Testis (tissue), 3 donors: Measurements from ENCODE around the gene ITGB5. TPM values are rescaled to one million over a fixed set of nuclear protein-coding genes. Genes with fewer than 3 reads are reported as not detected.
"Not testable (repeated sequence)": the region's sequence is repeated elsewhere in the genome, so short reads cannot be mapped to it uniquely, and the experiment has no call there.

ENCODE experiments used
- DNase-seq: peaks from one replicate; pipeline ENCODE4 v3.0.0-alpha.2; 2019
- H3K27ac ChIP-seq, 2 donors: fragments of 200-600 bp; sonication (generic); one replicate each; pipeline ENCODE4 v1.5.1; 2019
- H3K27me3 ChIP-seq: fragments of 200-600 bp; sonication (generic); one replicate; pipeline ENCODE4 v1.5.1; 2019
- H3K36me3 ChIP-seq: fragments of 200-600 bp; sonication (generic); one replicate; pipeline ENCODE4 v1.5.1; 2017; ENCODE audit warnings: low read depth; ENCODE audit errors: missing control alignments
- H3K4me1 ChIP-seq: fragments of 200-600 bp; sonication (generic); one replicate; pipeline ENCODE4 v1.5.1; 2019
- H3K4me3 ChIP-seq, 2 donors: fragments of 200-600 bp; sonication (generic); one replicate each; pipeline ENCODE4 v1.5.1; 2017 to 2019
- H3K9me3 ChIP-seq: fragments of 200-600 bp; sonication (generic); one replicate; pipeline ENCODE4 v1.5.1; 2017
- CTCF ChIP-seq, 3 experiments: fragments of 450-650 bp in 2 of 3; fragments of 200-600 bp in 1 of 3; sonication (generic) in 1 of 3; IDR thresholded peaks; one replicate each; pipeline ENCODE4 v1.5.1; 2016 to 2019; ENCODE audit warnings: antibody characterized with exemption in 3 of 3, mild to moderate bottlenecking in 2 of 3, moderate library complexity in 1 of 3
- POLR2A ChIP-seq: fragments of 450-650 bp; IDR thresholded peaks from one replicate; pipeline ENCODE4 v1.6.1; 2017; ENCODE audit warnings: antibody characterized with exemption, mild to moderate bottlenecking, moderate library complexity
- WGBS, 2 donors: methylation state at CpG; one replicate each; pipeline ENCODE4 v1.1.5; 2018; 5-methylcytosine and 5-hydroxymethylcytosine counted together
- intact Hi-C: fragments of 100-400 bp; cut with DNase I; formaldehyde crosslinking; loops from one replicate; pipeline ENCODE4 v1.15.1; 2023; ENCODE audit warnings: low total_unique reads
- polyA plus RNA-seq: library from polyadenylated mRNA; stranded (reverse); fragments of 350-450 nt; fragmentation: Illumina TruSeq; extraction: RNeasy Lipid Tissue Mini Kit (QIAGEN cat#74804); gene quantifications from one replicate; pipeline ENCODE4 v1.2.3, GENCODE V29; 2014; ENCODE audit warnings: low read depth, low replicate concordance; ENCODE audit not compliant: insufficient read depth
- total RNA-seq, 2 donors: library from RNA; depleted of rRNA; stranded (reverse); fragments of >200 nt; gene quantifications; one replicate each; pipeline ENCODE4 v1.2.3, GENCODE V29; 2016

Gene ITGB5
- total and polyA plus RNA-seq, 3 donors from 2014 or later = 46.0 to 101 (median 76.9) TPM

- no peaks in the 10 kb centered on the region for H3K36me3 ChIP-seq
- H3K27ac ChIP-seq = no peak overlapping the region
- DNase-seq = no peak
- WGBS, 2 donors = 81% methylated on average over 11 to 14 of the region's 14 CpGs
- TF ChIP-seq POLR2A (no peak), CTCF (IDR thresholded peaks at IDR 0.05) (no peak)
- H3K27me3 ChIP-seq = no peaks in the 10 kb centered on the region
- H3K4me3 ChIP-seq = no peak overlapping the region
- H3K9me3 ChIP-seq = no peaks in the 10 kb centered on the region
- intact Hi-C loops = loop anchor here (5.0 to 10.0 kb wide), 2 partner anchors 142 to 675 kb away; no protein-coding TSS in a partner anchor
- peaks cover 5% of the 10 kb centered on the region for H3K4me1 ChIP-seq
Observed at GRCh38 chr3:124759666-124760401, 127.3 kb downstream of the ITGB5 start.

- H3K4me1 ChIP-seq = peaks cover 5% of the 10 kb centered on the region
- H3K9me3 ChIP-seq = no peaks in the 10 kb centered on the region
- DNase-seq = no peak
- no peaks in the 10 kb centered on the region for H3K36me3 ChIP-seq
- intact Hi-C loops = no loop called here
- no peak overlapping the region for H3K4me3 ChIP-seq
- no peak overlapping the region for H3K27ac ChIP-seq
- no peaks in the 10 kb centered on the region for H3K27me3 ChIP-seq
- WGBS, 2 donors = 82 to 85% methylated on average over 5 of the region's 5 CpGs
- TF ChIP-seq POLR2A = no peak
- no peak for TF ChIP-seq CTCF (IDR thresholded peaks at IDR 0.05)
Observed at GRCh38 chr3:124758851-124759635, 128.1 kb downstream of the ITGB5 start.

- intact Hi-C loops, DNase-seq, H3K4me1 ChIP-seq, H3K9me3 ChIP-seq, H3K27ac ChIP-seq, H3K36me3 ChIP-seq, H3K27me3 ChIP-seq, H3K4me3 ChIP-seq: not testable (repeated sequence)
- 93 to 94% methylated on average over 7 of the region's 7 CpGs for WGBS, 2 donors
Observed at GRCh38 chr3:124757926-124758325, 129.2 kb downstream of the ITGB5 start.

GRCh38 chr3:124752051-124752450 lies 135.1 kb downstream of the ITGB5 start:
- TF ChIP-seq CTCF (IDR thresholded peaks at IDR 0.05) = no peak
- TF ChIP-seq POLR2A = no peak
- Histone ChIP-seq H3K4me3 (no peak overlapping the region), H3K27me3 (no peaks in the 10 kb centered on the region), H3K4me1 (no peaks in the 10 kb centered on the region), H3K36me3 (no peaks in the 10 kb centered on the region), H3K27ac (no peak overlapping the region), H3K9me3 (no peaks in the 10 kb centered on the region)
- 85 to 89% methylated on average over 3 of the region's 3 CpGs for WGBS, 2 donors
- no peak for DNase-seq
- intact Hi-C loops = no loop called here

GRCh38 chr3:124751501-124751900 lies 135.7 kb downstream of the ITGB5 start:
- H3K36me3 ChIP-seq = no peaks in the 10 kb centered on the region
- no peak for TF ChIP-seq POLR2A
- TF ChIP-seq CTCF (IDR thresholded peaks at IDR 0.05) = no peak
- H3K4me3 ChIP-seq = no peak overlapping the region
- H3K9me3 ChIP-seq = no peaks in the 10 kb centered on the region
- WGBS, 2 donors = 69 to 75% methylated on average over 5 of the region's 5 CpGs
- no peak overlapping the region for H3K27ac ChIP-seq
- no peaks in the 10 kb centered on the region for H3K4me1 ChIP-seq
- no peaks in the 10 kb centered on the region for H3K27me3 ChIP-seq
- no peak for DNase-seq
- intact Hi-C loops = no loop called here

- H3K9me3 ChIP-seq, intact Hi-C loops, H3K27ac ChIP-seq, DNase-seq, H3K27me3 ChIP-seq, H3K36me3 ChIP-seq, H3K4me1 ChIP-seq, H3K4me3 ChIP-seq: not testable (repeated sequence)
- 83 to 86% methylated on average over 7 to 12 of the region's 27 CpGs for WGBS, 2 donors
Observed at GRCh38 chr3:124749877-124750276, 137.3 kb downstream of the ITGB5 start.
